A549 (cell line): ENCODE results near the gene OR13D1. TPM values are rescaled to one million over a fixed set of nuclear protein-coding genes. Genes with fewer than 3 reads are reported as not detected.

ENCODE experiments used
- ATAC-seq, 2 experiments: fragments of 200-7000 bp in 1 of 2; fragments of >200 bp in 1 of 2; cut with Nextera tagmentation in 1 of 2; cut with Tn5 transposase in 1 of 2; 3 replicates each; pipeline versions ENCODE4 v1.8.0 to v1.9.1; 2018 to 2020; ENCODE audit warnings: mild to moderate bottlenecking in 1 of 2, moderate library complexity in 1 of 2
- CTCF ChIA-PET: fragments of 300-600 bp; sonication (Branson Sonifier 250); formaldehyde crosslinking; extraction: SDS; loops from one replicate; lab custom pipeline; 2021; ENCODE audit warnings: antibody characterized with exemption, inconsistent platforms; lab: Yijun Ruan, JAX
- POLR2A ChIA-PET: fragments of 350-600 bp; formaldehyde crosslinking; extraction: SDS; loops from one replicate; lab custom pipeline; 2021; ENCODE audit warnings: antibody characterized with exemption, inconsistent platforms; lab: Yijun Ruan, JAX
- DNase-seq, 2 experiments: peaks; one replicate each; pipeline versions ENCODE4 v3.0.0 to v3.0.0-alpha.2; 2011 to 2016; ENCODE audit warnings: low read depth in 1 of 2, low spot score in 1 of 2
- FAIRE-seq: peaks from 2 replicates; lab custom pipeline; 2011; peaks lifted over from hg19 to GRCh38; lab: Jason Lieb, UNC
- H3K27ac ChIP-seq, 2 experiments: fragments of >200 bp; sonication (Bioruptor Twin); formaldehyde crosslinking; 3 replicates each; pipeline ENCODE4 v1.5.1; 2016 to 2017
- H3K4me1 ChIP-seq: fragments of >200 bp; sonication (Bioruptor Twin); formaldehyde crosslinking; 3 replicates; pipeline ENCODE4 v1.6.1; 2016
- H3K4me2 ChIP-seq: fragments of >200 bp; sonication (Bioruptor Twin); formaldehyde crosslinking; 3 replicates; pipeline ENCODE4 v1.6.1; 2016
- H3K4me3 ChIP-seq: fragments of >200 bp; sonication (Bioruptor Twin); formaldehyde crosslinking; 3 replicates; pipeline ENCODE4 v1.5.1; 2016
- H3K9me3 ChIP-seq: fragments of >200 bp; sonication (Bioruptor Twin); formaldehyde crosslinking; 3 replicates; pipeline ENCODE4 v1.6.1; 2016
- CBX2 ChIP-seq: fragments of 200-600 bp; sonication (generic); IDR thresholded peaks from 2 replicates; pipeline ENCODE4 v1.6.1; 2016; ENCODE audit warnings: low read depth, mild to moderate bottlenecking, borderline replicate concordance
- CEBPB ChIP-seq, 2 experiments: fragments of >200 bp in 1 of 2; sonication (Bioruptor Twin) in 1 of 2; formaldehyde crosslinking in 1 of 2; IDR thresholded peaks; 2 replicates each; pipeline ENCODE4 v1.6.1; 2012 to 2016
- CHD4 ChIP-seq: fragments of 200-600 bp; sonication (generic); IDR thresholded peaks from 2 replicates; pipeline ENCODE4 v1.6.1; 2016; ENCODE audit warnings: antibody characterized with exemption, mild to moderate bottlenecking, borderline replicate concordance
- EHF ChIP-seq: fragments of 250-450 bp; sonication (Bioruptor Pico); IDR thresholded peaks from 2 replicates; pipeline ENCODE4 v1.5.0; 2020; ENCODE audit warnings: mild to moderate bottlenecking
- FOSB ChIP-seq: fragments of 250-450 bp; sonication (Bioruptor Pico); IDR thresholded peaks from 2 replicates; pipeline ENCODE4 v1.5.0; 2020; ENCODE audit warnings: mild to moderate bottlenecking, moderate library complexity
- HMGXB4 ChIP-seq: fragments of 250-450 bp; sonication (Bioruptor Pico); IDR thresholded peaks from 2 replicates; pipeline ENCODE4 v1.5.0; 2021; ENCODE audit warnings: mild to moderate bottlenecking, moderate library complexity, borderline replicate concordance
- HOXB13 ChIP-seq: fragments of 250-450 bp; sonication (Bioruptor Pico); IDR thresholded peaks from 2 replicates; pipeline ENCODE4 v1.5.0; 2020; ENCODE audit warnings: low read depth, mild to moderate bottlenecking, moderate library complexity
- MAZ ChIP-seq: fragments of 150-350 bp; IDR thresholded peaks from 2 replicates; pipeline ENCODE4 v1.6.1; 2014; ENCODE audit warnings: antibody characterized with exemption, low read depth, low read length, borderline replicate concordance
- NFE2L2 ChIP-seq: fragments of 150-350 bp; conservative IDR thresholded peaks from 2 replicates; pipeline ENCODE4 v1.6.1; 2014; ENCODE audit warnings: low read length
- NPAS2 ChIP-seq: fragments of 250-450 bp; sonication (Bioruptor Pico); IDR thresholded peaks from 2 replicates; pipeline ENCODE4 v1.8.0; 2022; ENCODE audit warnings: mild to moderate bottlenecking, moderate library complexity, borderline replicate concordance
- NR3C1 ChIP-seq: fragments of >200 bp; sonication (Bioruptor Twin); formaldehyde crosslinking; IDR thresholded peaks from 3 replicates; pipeline ENCODE4 v1.6.1; 2017
- PBX3 ChIP-seq: IDR thresholded peaks from 2 replicates; pipeline ENCODE4 v1.6.1; 2012
- RAD21 ChIP-seq, 2 experiments: fragments of >200 bp in 1 of 2; sonication (Bioruptor Twin) in 1 of 2; formaldehyde crosslinking in 1 of 2; IDR thresholded peaks in 1 of 2; conservative IDR thresholded peaks in 1 of 2; 2 replicates in 1 of 2; 3 replicates in 1 of 2; pipeline ENCODE4 v1.6.1; 2012 to 2018; ENCODE audit warnings: inconsistent platforms in 1 of 2
- RCOR1 ChIP-seq: fragments of 150-350 bp; IDR thresholded peaks from 2 replicates; pipeline ENCODE4 v1.6.1; 2014; ENCODE audit warnings: antibody characterized with exemption, low read length, low read depth
- RNF2 ChIP-seq: fragments of 200-600 bp; sonication (generic); IDR thresholded peaks from 2 replicates; pipeline ENCODE4 v1.6.1; 2016; ENCODE audit warnings: low read depth, mild to moderate bottlenecking, antibody characterized with exemption, moderate library complexity, borderline replicate concordance
- SMC3 ChIP-seq: fragments of >200 bp; sonication (Bioruptor Twin); formaldehyde crosslinking; IDR thresholded peaks from 3 replicates; pipeline ENCODE4 v1.6.1; 2018; ENCODE audit warnings: inconsistent platforms
- ZC3H11A ChIP-seq: fragments of 450-650 bp; IDR thresholded peaks from 2 replicates; pipeline ENCODE4 v1.6.1; 2014; ENCODE audit warnings: antibody characterized with exemption, mild to moderate bottlenecking
- ZFP36 ChIP-seq: fragments of 450-650 bp; IDR thresholded peaks from 2 replicates; pipeline ENCODE4 v1.6.1; 2014; ENCODE audit warnings: borderline replicate concordance; ENCODE audit not compliant: partially characterized antibody
- ZSCAN20 ChIP-seq: fragments of 250-450 bp; sonication (Bioruptor Pico); IDR thresholded peaks from 2 replicates; pipeline ENCODE4 v1.8.0; 2022; ENCODE audit warnings: mild to moderate bottlenecking, moderate library complexity
- WGBS: methylation state at CpG from one replicate; pipeline ENCODE4 v1.1.6; 2017; ENCODE audit errors: missing lambda C conversion rate; 5-methylcytosine and 5-hydroxymethylcytosine counted together
- polyA plus RNA-seq, 4 experiments: library from polyadenylated mRNA; depleted of rRNA in 3 of 4; stranded (reverse); fragments of >200 nt; fragmentation: RNase III in 1 of 4; extraction: RNeasy Plus Mini Kit Qiagen cat#74134 plus additional on column Dnase treatment in 1 of 4; gene quantifications; 2 replicates in 3 of 4; 3 replicates in 1 of 4; pipeline ENCODE4 v1.2.3, GENCODE V29; 2011 to 2017
- TF ChIP-seq, protein P1 (sequence below): IDR thresholded peaks from 2 replicates; pipeline ENCODE4 v1.6.1; 2012; ENCODE audit warnings: low read depth, borderline replicate concordance
- TF ChIP-seq, protein P2 (sequence below): fragments of 150-350 bp; IDR thresholded peaks from 2 replicates; pipeline ENCODE4 v1.6.1; 2014; ENCODE audit warnings: low read depth, mild to moderate bottlenecking, low read length
- TF ChIP-seq, protein P3 (sequence below): fragments of >200 bp; sonication (Bioruptor Twin); formaldehyde crosslinking; IDR thresholded peaks from 3 replicates; pipeline ENCODE4 v1.5.1; 2016

The OR13D1 gene
- polyA plus RNA-seq, 2 of the 4 experiments (the other 2 are of a cell fraction): not detected

DNA sequence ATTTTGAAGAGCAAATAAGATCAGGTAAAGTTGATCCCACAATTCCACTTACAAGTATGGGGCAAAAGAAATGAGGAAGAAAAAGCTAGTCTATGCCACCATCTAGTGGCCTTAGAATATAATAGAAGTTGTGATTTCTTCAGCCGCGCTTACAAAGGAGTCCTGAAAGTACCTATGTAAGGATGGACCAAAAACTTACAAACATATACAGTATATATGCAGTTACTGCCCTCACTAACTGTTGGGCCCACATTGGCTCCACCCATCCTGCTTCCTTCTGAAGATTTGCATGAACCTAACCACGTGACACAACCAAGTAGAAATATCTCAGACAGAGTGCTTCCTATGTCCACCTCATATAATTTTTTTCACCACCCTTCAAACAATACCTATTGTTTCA is 11.7 kb upstream of the OR13D1 start (continued):
- TF ChIP-seq HMGXB4 (CRISPR knock-in tag): no peak
- TF ChIP-seq ZFP36: no peak
- TF ChIP-seq MAZ: no peak
- TF ChIP-seq, protein P1, sequence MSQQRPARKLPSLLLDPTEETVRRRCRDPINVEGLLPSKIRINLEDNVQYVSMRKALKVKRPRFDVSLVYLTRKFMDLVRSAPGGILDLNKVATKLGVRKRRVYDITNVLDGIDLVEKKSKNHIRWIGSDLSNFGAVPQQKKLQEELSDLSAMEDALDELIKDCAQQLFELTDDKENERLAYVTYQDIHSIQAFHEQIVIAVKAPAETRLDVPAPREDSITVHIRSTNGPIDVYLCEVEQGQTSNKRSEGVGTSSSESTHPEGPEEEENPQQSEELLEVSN: no peak
- TF ChIP-seq RAD21 (conservative IDR thresholded peaks at IDR 0.05 in 1 of 2, IDR thresholded peaks at IDR 0.05 in 1 of 2): peak; percentile 83
- TF ChIP-seq RCOR1: no peak
- no peak for TF ChIP-seq NPAS2
- TF ChIP-seq ZC3H11A: no peak
- TF ChIP-seq SMC3: peak; percentile 67
- no peak for TF ChIP-seq FOSB (CRISPR knock-in tag)
- no peak for TF ChIP-seq RNF2
- no peak for TF ChIP-seq ZSCAN20 (CRISPR knock-in tag)

DNA sequence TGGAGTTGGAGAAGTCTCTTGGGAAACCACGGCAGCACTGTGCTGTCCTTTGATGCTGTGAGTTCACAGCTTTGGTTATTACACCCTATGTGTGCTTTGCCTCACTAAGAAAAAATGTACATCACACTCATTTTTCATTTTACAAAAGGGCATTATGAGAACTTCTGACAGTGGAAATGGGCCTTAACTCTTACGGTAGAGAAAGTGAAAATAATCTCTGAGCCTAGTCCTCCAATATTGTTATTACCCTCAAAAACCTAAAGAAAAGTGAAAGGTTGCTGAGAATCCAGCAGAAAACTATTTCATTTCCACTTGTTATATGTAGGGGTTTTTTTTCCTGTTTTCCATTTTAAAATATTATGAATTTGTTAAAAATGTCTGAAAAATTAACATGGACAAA is 8.2 kb upstream of the OR13D1 start:
- Histone ChIP-seq H3K4me1 (no peaks in the 10 kb centered on the region), H3K27ac (no peak overlapping the region), H3K4me2 (no peak overlapping the region)
- FAIRE-seq (no peak), DNase-seq (no peak), ATAC-seq (no peak)
- CTCF ChIA-PET: no interaction called here
- TF ChIP-seq PBX3 (no peak), CEBPB (IDR thresholded peaks at IDR 0.05) (no peak), HOXB13 (no peak), CBX2 (no peak), NFE2L2 (no peak), CHD4 (no peak), EHF (CRISPR knock-in tag) (no peak), NR3C1 (no peak)
- TF ChIP-seq, protein P2, sequence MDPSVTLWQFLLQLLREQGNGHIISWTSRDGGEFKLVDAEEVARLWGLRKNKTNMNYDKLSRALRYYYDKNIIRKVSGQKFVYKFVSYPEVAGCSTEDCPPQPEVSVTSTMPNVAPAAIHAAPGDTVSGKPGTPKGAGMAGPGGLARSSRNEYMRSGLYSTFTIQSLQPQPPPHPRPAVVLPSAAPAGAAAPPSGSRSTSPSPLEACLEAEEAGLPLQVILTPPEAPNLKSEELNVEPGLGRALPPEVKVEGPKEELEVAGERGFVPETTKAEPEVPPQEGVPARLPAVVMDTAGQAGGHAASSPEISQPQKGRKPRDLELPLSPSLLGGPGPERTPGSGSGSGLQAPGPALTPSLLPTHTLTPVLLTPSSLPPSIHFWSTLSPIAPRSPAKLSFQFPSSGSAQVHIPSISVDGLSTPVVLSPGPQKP: no peak
- TF ChIP-seq, protein P1: no peak
- TF ChIP-seq, protein P3, sequence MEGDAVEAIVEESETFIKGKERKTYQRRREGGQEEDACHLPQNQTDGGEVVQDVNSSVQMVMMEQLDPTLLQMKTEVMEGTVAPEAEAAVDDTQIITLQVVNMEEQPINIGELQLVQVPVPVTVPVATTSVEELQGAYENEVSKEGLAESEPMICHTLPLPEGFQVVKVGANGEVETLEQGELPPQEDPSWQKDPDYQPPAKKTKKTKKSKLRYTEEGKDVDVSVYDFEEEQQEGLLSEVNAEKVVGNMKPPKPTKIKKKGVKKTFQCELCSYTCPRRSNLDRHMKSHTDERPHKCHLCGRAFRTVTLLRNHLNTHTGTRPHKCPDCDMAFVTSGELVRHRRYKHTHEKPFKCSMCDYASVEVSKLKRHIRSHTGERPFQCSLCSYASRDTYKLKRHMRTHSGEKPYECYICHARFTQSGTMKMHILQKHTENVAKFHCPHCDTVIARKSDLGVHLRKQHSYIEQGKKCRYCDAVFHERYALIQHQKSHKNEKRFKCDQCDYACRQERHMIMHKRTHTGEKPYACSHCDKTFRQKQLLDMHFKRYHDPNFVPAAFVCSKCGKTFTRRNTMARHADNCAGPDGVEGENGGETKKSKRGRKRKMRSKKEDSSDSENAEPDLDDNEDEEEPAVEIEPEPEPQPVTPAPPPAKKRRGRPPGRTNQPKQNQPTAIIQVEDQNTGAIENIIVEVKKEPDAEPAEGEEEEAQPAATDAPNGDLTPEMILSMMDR: no peak
- TF ChIP-seq, all 56 proteins: peak for 0
- WGBS: 39% methylated on average over 2 of the region's 2 CpGs
- Histone ChIP-seq H3K4me3 (no peak overlapping the region), H3K9me3 (no peaks in the 10 kb centered on the region)
- POLR2A ChIA-PET: no interaction called here
